GM18520 (cell line): ENCODE data around the gene TIGD3.

Experiments used
- ATAC-seq: cut with Tn5 transposase; IDR thresholded peaks from one replicate; pipeline ENCODE4 v1.9.1; 2021; ENCODE audit not compliant: unreplicated experiment

Gene TIGD3

GRCh38 chr11:65363770-65364169 lies 9.2 kb downstream of the TIGD3 start:
- ATAC-seq: no peak

- no peak for ATAC-seq
Observed at GRCh38 chr11:65366340-65366773, 11.8 kb downstream of the TIGD3 start.

- ATAC-seq: no peak
Observed at GRCh38 chr11:65370659-65371049, 16.1 kb downstream of the TIGD3 start.

- ATAC-seq: no peak
Observed at GRCh38 chr11:65373839-65374580, 19.5 kb downstream of the TIGD3 start.

- no peak for ATAC-seq
Observed at GRCh38 chr11:65375012-65375411, 20.5 kb downstream of the TIGD3 start.

GRCh38 chr11:65376138-65376713 lies 21.7 kb downstream of the TIGD3 start:
- ATAC-seq: no peak

- no peak for ATAC-seq
Observed at GRCh38 chr11:65377036-65377435, 22.5 kb downstream of the TIGD3 start.

- no peak for ATAC-seq
Observed at GRCh38 chr11:65377777-65378176, 23.2 kb downstream of the TIGD3 start.

GRCh38 chr11:65378208-65378927 lies 23.8 kb downstream of the TIGD3 start:
- no peak for ATAC-seq

- no peak for ATAC-seq
Observed at GRCh38 chr11:65378928-65379638, 24.5 kb downstream of the TIGD3 start.

GRCh38 chr11:65379698-65380459 lies 25.3 kb downstream of the TIGD3 start:
- ATAC-seq: no peak

GRCh38 chr11:65380460-65381119 lies 26.0 kb downstream of the TIGD3 start:
- no peak for ATAC-seq

GRCh38 chr11:65381716-65382032 lies 27.1 kb downstream of the TIGD3 start:
- ATAC-seq: peak; percentile 1

- peak; percentile 55 for ATAC-seq
Observed at GRCh38 chr11:65382033-65382803, 27.7 kb downstream of the TIGD3 start, which contains the start of gene SLC25A45. Gene SLC25A45, minus strand, starts transcription at chr11:65382646. Its CDS starts 695 bp downstream, at chr11:65381951.

- no peak for ATAC-seq
Observed at GRCh38 chr11:65382804-65383368, 28.3 kb downstream of the TIGD3 start.

GRCh38 chr11:65383778-65384177 lies 29.2 kb downstream of the TIGD3 start:
- no peak for ATAC-seq

GRCh38 chr11:65384301-65384889 lies 29.8 kb downstream of the TIGD3 start:
- no peak for ATAC-seq

- ATAC-seq: peak; percentile 40
Observed at GRCh38 chr11:65386307-65387140, 32.0 kb downstream of the TIGD3 start, which contains the start of gene FRMD8. Gene FRMD8, plus strand, starts transcription at chr11:65386637. Its CDS starts 400 bp downstream, at chr11:65387037.
